Measurements from ENCODE around the gene DMBT1.
"Not testable (repeated sequence)": the region's sequence is repeated elsewhere in the genome, so short reads cannot be mapped to it uniquely, and the experiment has no call there.

The DMBT1 gene

DNA sequence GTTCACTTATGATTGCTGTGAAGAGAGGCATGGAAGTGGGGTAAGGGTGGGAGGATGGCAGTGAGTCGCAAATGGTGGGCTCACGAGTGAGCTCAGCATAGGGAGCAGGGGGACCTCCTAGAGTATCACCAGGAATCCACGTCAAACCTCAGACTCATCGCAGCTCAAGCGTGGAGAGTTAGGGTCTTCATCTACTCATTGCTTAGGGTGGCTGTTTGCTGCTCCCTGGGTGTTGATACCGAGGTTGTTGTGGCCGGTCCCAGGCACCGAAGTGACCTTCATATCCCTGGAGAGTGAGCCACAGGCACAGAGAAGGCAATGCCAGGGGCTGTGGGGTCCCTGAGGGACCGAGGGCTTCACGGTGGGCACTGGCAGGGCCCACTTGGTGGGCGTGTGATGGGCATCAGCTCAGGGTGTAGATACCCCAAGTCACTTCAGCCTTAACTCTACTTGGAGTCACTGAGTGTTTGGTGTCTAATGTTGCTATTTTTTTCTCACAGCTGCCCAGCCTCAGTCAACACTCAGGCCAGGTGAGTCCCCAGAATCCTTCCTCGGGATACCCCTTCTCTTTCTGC lies 16.8 kb downstream of the DMBT1 start:
- no peak for DNase-seq (ENCODE audit: low spot score)

GRCh38 chr10:122586070-122586469 lies 25.5 kb downstream of the DMBT1 start:
- not testable (repeated sequence) for DNase-seq (ENCODE audit: low spot score)

GRCh38 chr10:122587098-122587760 lies 26.7 kb downstream of the DMBT1 start:
- DNase-seq (ENCODE audit: low spot score), result no peak

DNA sequence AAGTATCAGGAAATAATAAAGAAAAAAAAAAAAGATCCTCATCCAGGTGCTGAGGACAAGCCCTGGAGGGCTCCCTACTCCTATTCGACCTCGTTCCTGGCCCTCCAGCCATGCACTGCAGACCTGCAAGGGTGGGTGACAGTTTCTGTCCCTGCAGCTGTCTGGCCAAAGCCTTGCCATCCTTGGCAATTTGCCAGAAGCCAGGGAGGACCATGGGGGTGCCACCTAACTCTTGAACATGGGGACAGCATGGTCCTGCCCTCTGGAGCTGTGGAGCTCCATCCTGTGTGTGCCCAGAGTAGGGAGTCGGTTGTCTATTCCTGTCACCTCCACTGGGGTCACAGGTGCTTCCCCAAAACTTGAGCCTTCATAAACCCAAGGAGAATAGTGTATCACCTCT lies 27.8 kb downstream of the DMBT1 start:
- DNase-seq (ENCODE audit: low spot score), result no peak

GRCh38 chr10:122590153-122590552 lies 29.6 kb downstream of the DMBT1 start:
- no peak for DNase-seq (ENCODE audit: low spot score)

GRCh38 chr10:122591736-122592135 lies 31.2 kb downstream of the DMBT1 start:
- DNase-seq (ENCODE audit: low spot score), result no peak

- DNase-seq (ENCODE audit: low spot score), result no peak
Observed at GRCh38 chr10:122592161-122592560, 31.6 kb downstream of the DMBT1 start.

- DNase-seq (ENCODE audit: low spot score), result no peak
Observed at GRCh38 chr10:122617476-122618270, 57.1 kb downstream of the DMBT1 start.

DNA sequence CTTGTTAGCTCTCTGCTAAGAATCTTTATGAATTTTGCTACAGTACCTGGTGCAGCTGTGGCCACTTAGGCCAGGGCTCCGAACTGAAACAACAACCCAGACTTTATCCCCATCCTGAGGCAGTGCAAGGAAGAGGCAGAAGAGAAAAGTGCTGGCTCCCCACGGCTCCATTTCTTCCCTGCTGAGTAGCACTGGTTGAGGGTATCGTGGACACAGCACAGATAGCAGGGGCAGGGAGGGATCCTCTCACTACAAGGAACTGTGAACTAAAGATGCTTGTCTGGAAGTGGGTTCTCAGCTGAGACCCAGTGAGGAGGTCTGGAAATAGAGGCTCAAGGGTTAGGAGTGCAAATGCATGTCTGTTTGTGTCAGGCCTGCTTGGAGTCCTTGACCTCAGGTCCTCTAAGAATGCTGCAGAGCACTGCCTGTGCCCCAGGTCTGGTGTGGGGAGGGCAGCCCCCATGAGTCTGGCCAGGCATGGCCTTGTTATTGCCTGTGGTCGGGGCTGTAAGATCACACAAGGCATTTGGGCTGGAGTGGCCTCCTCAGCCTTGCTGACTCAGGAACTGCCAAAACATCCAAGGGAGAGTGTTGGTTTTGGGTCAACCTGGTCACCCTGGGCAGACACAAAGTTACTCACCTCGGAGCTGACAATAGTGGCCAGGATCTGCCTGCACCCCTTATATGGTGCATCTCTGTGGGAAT lies 58.1 kb downstream of the DMBT1 start:
- DNase-seq (ENCODE audit: low spot score), result no peak

DNA sequence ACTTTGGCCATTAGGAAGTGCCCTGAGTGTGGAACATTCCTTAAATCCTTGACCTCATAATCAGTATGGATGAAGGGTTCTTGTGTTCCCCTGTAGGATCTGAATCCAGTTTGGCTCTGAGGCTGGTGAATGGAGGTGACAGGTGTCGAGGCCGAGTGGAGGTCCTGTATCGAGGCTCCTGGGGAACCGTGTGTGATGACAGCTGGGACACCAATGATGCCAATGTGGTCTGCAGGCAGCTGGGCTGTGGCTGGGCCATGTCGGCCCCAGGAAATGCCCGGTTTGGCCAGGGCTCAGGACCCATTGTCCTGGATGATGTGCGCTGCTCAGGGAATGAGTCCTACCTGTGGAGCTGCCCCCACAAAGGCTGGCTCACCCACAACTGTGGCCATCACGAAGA lies 60.4 kb downstream of the DMBT1 start:
- not testable (repeated sequence) for DNase-seq (ENCODE audit: low spot score)

DNA sequence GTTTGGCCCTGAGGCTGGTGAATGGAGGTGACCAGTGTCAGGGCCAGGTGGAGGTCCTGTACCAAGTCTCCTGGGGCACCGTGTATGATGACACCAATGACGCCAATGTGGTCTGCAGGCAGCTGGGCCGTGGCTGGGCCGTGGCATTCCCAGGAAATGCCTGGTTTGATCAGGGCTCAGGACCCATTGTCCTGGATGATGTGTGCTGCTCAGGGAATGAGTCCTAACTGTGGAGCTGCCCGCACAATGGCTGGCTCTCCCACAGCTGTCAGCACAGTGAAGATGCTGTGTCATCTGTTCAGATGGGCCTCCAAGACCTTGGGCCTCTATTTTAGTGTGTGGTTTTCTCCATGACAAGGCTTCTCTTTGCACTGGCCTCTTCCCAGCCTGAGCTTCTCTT lies 64.0 kb downstream of the DMBT1 start:
- no peak for DNase-seq (ENCODE audit: low spot score)

GRCh38 chr10:122630526-122630925 lies 70.0 kb downstream of the DMBT1 start:
- DNase-seq (ENCODE audit: low spot score), result no peak

GRCh38 chr10:122632031-122632430 lies 71.5 kb downstream of the DMBT1 start:
- no peak for DNase-seq (ENCODE audit: low spot score)

GRCh38 chr10:122632576-122632975 lies 72.0 kb downstream of the DMBT1 start:
- DNase-seq (ENCODE audit: low spot score), result no peak

- no peak for DNase-seq (ENCODE audit: low spot score)
Observed at GRCh38 chr10:122636953-122637352, 76.4 kb downstream of the DMBT1 start.

DNA sequence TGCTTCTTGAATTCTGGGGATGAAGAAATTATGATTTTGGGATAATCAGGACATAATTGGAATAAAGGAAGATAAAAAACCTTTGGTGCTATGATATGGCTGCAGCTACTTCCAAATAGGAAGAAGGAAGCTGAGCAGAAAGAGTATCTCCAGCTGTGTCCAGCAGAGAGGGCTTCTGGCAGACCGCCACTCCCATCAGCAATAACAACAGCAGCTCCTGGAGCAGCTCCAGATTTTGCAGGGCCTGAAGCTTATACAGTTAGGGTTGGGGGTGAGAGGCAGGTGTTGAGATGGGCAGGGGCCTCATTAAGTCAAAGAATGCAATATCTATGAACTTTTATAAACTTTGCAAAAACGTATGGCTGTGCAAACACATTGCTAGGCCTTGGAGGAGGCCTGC lies 76.8 kb downstream of the DMBT1 start:
- no peak for DNase-seq (ENCODE audit: low spot score)

DNA sequence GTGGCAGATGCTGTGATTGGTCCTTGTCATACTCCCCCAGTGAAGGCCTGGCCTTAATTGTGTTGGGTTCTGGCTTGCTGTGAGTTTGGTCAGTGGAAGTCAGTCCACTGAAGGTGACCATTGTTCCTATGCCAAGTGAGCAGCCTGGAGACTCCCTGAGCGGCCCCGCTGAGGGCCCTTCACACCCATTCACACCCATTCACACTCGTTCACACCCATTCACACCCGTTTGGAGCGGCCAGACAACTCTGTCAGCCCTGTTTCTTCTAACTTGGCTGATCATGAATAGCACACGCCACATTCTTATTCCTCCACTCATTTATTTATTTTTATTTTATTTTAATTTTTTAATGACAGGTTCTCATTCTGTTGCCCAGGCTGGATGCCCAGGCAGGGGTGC lies 77.6 kb downstream of the DMBT1 start:
- no peak for DNase-seq (ENCODE audit: low spot score)

DNA sequence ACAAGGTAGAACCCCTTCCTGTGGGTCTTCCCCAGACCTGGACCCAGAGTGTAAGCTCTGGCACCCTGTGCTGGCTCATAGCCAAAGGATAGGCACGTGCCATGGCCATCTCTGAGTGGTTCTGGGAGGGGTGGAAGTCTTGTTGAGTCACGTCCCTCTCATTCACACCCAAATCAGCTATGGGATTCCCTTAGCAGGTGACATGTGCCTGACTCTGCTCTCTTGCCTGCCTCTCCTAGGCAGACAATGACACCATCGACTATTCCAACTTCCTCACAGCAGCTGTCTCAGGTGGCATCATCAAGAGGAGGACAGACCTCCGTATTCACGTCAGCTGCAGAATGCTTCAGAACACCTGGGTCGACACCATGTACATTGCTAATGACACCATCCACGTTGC lies 79.2 kb downstream of the DMBT1 start:
- no peak for DNase-seq (ENCODE audit: low spot score)

DNA sequence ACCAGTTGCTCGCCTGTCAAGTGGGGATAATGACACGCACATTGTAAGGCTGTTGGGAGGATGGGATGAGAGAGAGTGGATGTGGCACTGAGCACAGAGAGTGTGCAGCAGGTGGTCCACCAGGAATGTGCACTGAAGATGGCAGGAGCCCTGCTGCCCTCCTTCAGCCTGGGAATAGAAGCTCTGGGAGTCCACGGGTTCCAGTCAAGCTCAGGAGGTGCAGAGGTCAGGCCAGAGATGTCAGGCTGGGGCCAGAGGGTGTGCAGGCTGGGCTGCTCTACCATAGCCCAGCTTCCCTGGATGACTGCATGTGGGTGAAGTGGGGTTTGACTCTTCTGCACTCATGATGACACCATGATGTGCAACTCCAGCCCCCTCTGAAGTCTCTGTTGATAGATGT lies 80.4 kb downstream of the DMBT1 start:
- no peak for DNase-seq (ENCODE audit: low spot score)

DNA sequence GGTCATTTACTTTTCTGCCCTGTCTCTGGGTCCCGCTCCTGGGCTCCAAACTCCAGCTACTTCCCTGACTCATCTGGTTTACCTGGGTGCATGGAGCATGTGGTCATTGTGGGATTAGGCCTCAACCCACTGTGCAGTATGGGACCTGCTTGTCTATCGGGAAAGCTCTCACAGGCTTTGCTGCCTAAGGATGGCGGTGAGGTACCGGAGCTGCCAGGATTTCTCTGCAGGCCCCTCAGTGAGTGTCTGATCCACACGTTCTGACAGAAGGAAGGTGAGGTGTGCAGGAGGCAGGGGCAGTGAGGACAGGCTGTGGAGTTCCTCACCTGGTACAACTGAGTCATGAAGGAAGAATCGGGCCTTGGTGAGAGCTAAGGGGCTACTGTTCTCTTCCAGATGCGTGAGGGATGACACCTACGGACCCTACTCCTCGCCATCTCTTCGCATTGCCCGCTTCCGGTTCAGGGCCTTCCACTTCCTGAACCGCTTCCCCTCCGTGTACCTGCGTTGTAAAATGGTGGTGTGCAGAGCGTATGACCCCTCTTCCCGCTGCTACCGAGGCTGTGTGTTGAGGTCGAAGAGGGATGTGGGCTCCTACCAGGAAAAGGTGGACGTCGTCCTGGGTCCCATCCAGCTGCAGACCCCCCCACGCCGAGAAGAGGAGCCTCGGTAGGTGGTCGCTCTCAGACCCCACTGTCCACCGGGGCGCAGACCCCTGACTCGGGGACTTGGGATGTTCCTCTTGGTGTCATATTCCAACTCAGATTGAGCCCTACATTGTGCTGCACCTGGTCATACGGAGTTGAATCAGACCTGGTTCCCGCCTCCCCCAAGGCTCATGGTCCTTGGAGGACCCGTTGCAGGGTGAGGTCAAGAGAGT lies 82.4 kb downstream of the DMBT1 start:
- no peak for DNase-seq (ENCODE audit: low spot score)

GRCh38 chr10:122643931-122644534 lies 83.5 kb downstream of the DMBT1 start:
- no peak for DNase-seq (ENCODE audit: low spot score)
